ENCODE results near the gene FABP7.
A peak's percentile ranks its signal among the peaks of the same experiment; 100 is the strongest.

The FABP7 gene

DNA sequence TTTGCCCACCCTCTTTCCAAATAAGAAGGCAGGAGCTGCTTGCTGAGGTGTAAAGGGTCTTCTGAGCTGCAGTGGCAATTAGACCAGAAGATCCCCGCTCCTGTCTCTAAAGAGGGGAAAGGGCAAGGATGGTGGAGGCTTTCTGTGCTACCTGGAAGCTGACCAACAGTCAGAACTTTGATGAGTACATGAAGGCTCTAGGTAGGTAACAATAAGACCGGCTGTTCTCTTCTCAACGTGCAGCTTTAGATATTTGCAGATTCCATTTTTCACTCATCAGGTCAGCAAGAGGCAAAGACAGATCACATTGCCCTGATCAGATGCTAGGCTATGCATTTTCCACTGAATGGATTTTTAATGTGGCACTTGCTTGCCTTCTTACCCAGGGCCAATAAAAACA is at the start of gene FABP7:
TSS of gene FABP7 (plus strand) at position 50 of the 400 bp plus-strand sequence. CDS start at position 129, 79 bp downstream.
- Histone ChIP-seq H3K27me3 (ENCODE audit: insufficient read depth, low read depth) (no peaks in the 10 kb centered on the region), H2AFZ (ENCODE audit: low read depth) (no peak within 1 kb of the TSS), H4K20me1 (ENCODE audit: insufficient read depth) (no peaks in the 10 kb centered on the region), H3K79me2 (ENCODE audit: insufficient read depth, low read depth) (no peaks in the 10 kb centered on the region), H3K27ac (no peak within 1 kb of the TSS), H3K9ac (no peak within 1 kb of the TSS; the same call in 1 of the 2 replicates), H3K4me3 (IDR thresholded peaks at IDR 0.05; ENCODE audit: insufficient read depth, low read depth, low read length) (no peak within 1 kb of the TSS), H3K36me3 (ENCODE audit: insufficient read depth) (no peaks in the 10 kb centered on the region), H3K4me1 (ENCODE audit: low read depth, poor library complexity, severe bottlenecking) (peaks cover 11% of the 10 kb centered on the region), H3K4me2 (peak within 1 kb of the TSS; percentile 14; the same call in 1 of the 2 replicates)
- TF ChIP-seq CTCF (conservative IDR thresholded peaks at IDR 0.05; ENCODE audit: low read depth, low read length) = no peak

- Histone ChIP-seq H3K4me3 (IDR thresholded peaks at IDR 0.05; ENCODE audit: insufficient read depth, low read depth, low read length) (no peak overlapping the region), H4K20me1 (ENCODE audit: insufficient read depth) (no peaks in the 10 kb centered on the region), H3K36me3 (ENCODE audit: insufficient read depth) (no peaks in the 10 kb centered on the region), H3K27ac (no peak overlapping the region), H3K9ac (no peak overlapping the region), H3K79me2 (ENCODE audit: insufficient read depth, low read depth) (no peaks in the 10 kb centered on the region), H3K4me1 (ENCODE audit: low read depth, poor library complexity, severe bottlenecking) (no peaks in the 10 kb centered on the region), H3K27me3 (ENCODE audit: insufficient read depth, low read depth) (no peaks in the 10 kb centered on the region), H3K4me2 (no peak overlapping the region), H2AFZ (ENCODE audit: low read depth) (no peak overlapping the region)
- no peak for TF ChIP-seq CTCF (conservative IDR thresholded peaks at IDR 0.05; ENCODE audit: low read depth, low read length)
Observed at GRCh38 chr6:122730334-122730733, 49.2 kb upstream of the FABP7 start.

- Histone ChIP-seq H3K79me2 (ENCODE audit: insufficient read depth, low read depth) (no peaks in the 10 kb centered on the region), H3K9ac (no peak overlapping the region), H3K36me3 (ENCODE audit: insufficient read depth) (no peaks in the 10 kb centered on the region), H3K4me2 (no peak overlapping the region), H3K4me3 (IDR thresholded peaks at IDR 0.05; ENCODE audit: insufficient read depth, low read depth, low read length) (no peak overlapping the region), H3K27ac (no peak overlapping the region), H3K4me1 (ENCODE audit: low read depth, poor library complexity, severe bottlenecking) (no peaks in the 10 kb centered on the region), H3K27me3 (ENCODE audit: insufficient read depth, low read depth) (no peaks in the 10 kb centered on the region), H4K20me1 (ENCODE audit: insufficient read depth) (no peaks in the 10 kb centered on the region), H2AFZ (ENCODE audit: low read depth) (no peak overlapping the region)
- TF ChIP-seq CTCF (conservative IDR thresholded peaks at IDR 0.05; ENCODE audit: low read depth, low read length) = peak; percentile 68
Observed at GRCh38 chr6:122730775-122731386, 48.6 kb upstream of the FABP7 start.

- Histone ChIP-seq H3K4me2 (no peak overlapping the region), H3K4me3 (IDR thresholded peaks at IDR 0.05; ENCODE audit: insufficient read depth, low read depth, low read length) (no peak overlapping the region), H3K4me1 (ENCODE audit: low read depth, poor library complexity, severe bottlenecking) (no peaks in the 10 kb centered on the region), H3K9ac (no peak overlapping the region), H3K79me2 (ENCODE audit: insufficient read depth, low read depth) (no peaks in the 10 kb centered on the region), H2AFZ (ENCODE audit: low read depth) (no peak overlapping the region), H3K27ac (no peak overlapping the region), H3K27me3 (ENCODE audit: insufficient read depth, low read depth) (no peaks in the 10 kb centered on the region), H3K36me3 (ENCODE audit: insufficient read depth) (no peaks in the 10 kb centered on the region), H4K20me1 (ENCODE audit: insufficient read depth) (no peaks in the 10 kb centered on the region)
- no peak for TF ChIP-seq CTCF (conservative IDR thresholded peaks at IDR 0.05; ENCODE audit: low read depth, low read length)
Observed at GRCh38 chr6:122733259-122733658, 46.3 kb upstream of the FABP7 start.

Data from KMS-11 (cell line).